Measurements from ENCODE around the gene PCDH9.

- TF ChIP-seq SUZ12 (IDR thresholded peaks at IDR 0.05; ENCODE audit: extremely low read depth, insufficient read depth, insufficient read length) (no peak), YY1 (IDR thresholded peaks at IDR 0.05; ENCODE audit: insufficient read depth, insufficient read length) (no peak), ZNF274 (IDR thresholded peaks at IDR 0.05; ENCODE audit: low read depth, low read length) (no peak)
Measured at GRCh38 chr13:67083519-67083918, 146.6 kb downstream of the PCDH9 start.

Data from NT2/D1 (cell line).